GM12891 (cell line): ENCODE results near the gene GTF3C5.

Experiments
- DNase-seq: peaks from one replicate; pipeline ENCODE4 v3.0.0; 2011; ENCODE audit warnings: low spot score; ENCODE audit not compliant: insufficient read length
- FAIRE-seq: peaks from 2 replicates; lab custom pipeline; 2011; peaks lifted over from hg19 to GRCh38; lab: Jason Lieb, UNC
- PAX5 ChIP-seq: IDR thresholded peaks from 2 replicates; pipeline ENCODE4 v1.6.1; 2011; ENCODE audit warnings: low read length, moderate library complexity, mild to moderate bottlenecking; ENCODE audit not compliant: insufficient read depth, severe bottlenecking
- POLR2A ChIP-seq: IDR thresholded peaks from 2 replicates; pipeline ENCODE4 v1.6.1; 2011; ENCODE audit warnings: low read depth, low read length, control low read depth
- POLR2AphosphoS5 ChIP-seq: IDR thresholded peaks from 2 replicates; pipeline ENCODE4 v1.6.1; 2011; ENCODE audit warnings: low read depth, low read length, control low read depth
- POU2F2 ChIP-seq: IDR thresholded peaks from 2 replicates; pipeline ENCODE4 v1.6.1; 2011; ENCODE audit warnings: low read depth, mild to moderate bottlenecking, control low read depth, low read length, moderate library complexity
- SPI1 ChIP-seq: IDR thresholded peaks from 2 replicates; pipeline ENCODE4 v1.6.1; 2011; ENCODE audit warnings: low read depth, low read length, control low read depth
- TAF1 ChIP-seq: IDR thresholded peaks from 2 replicates; pipeline ENCODE4 v1.6.1; 2011; ENCODE audit warnings: low read depth, low read length, control low read depth

Gene GTF3C5

GRCh38 chr9:133051281-133051900 lies 20.6 kb downstream of the GTF3C5 start:
- TF ChIP-seq TAF1 (no peak), POLR2A (no peak), PAX5 (no peak), POLR2AphosphoS5 (no peak), POU2F2 (no peak), SPI1 (no peak)
- no peak for DNase-seq
- FAIRE-seq, result no peak

- FAIRE-seq, result no peak
- DNase-seq, result no peak
- no peak for TF ChIP-seq TAF1
- TF ChIP-seq SPI1, result no peak
- no peak for TF ChIP-seq POU2F2
- TF ChIP-seq POLR2A, result no peak
- TF ChIP-seq POLR2AphosphoS5, result no peak
- no peak for TF ChIP-seq PAX5
Observed at GRCh38 chr9:133051966-133052539, 21.3 kb downstream of the GTF3C5 start.

- DNase-seq, result no peak
Observed at GRCh38 chr9:133054194-133054890, 23.5 kb downstream of the GTF3C5 start.

GRCh38 chr9:133054966-133055365 lies 24.2 kb downstream of the GTF3C5 start:
- DNase-seq, result no peak
- no peak for FAIRE-seq
- TF ChIP-seq POLR2A (no peak), TAF1 (no peak), POLR2AphosphoS5 (no peak), POU2F2 (no peak)

More at GRCh38 chr9:133054194-133054890, 23.5 kb downstream of the GTF3C5 start:
- FAIRE-seq, result no peak
- no peak for TF ChIP-seq POU2F2
- TF ChIP-seq PAX5, result no peak
- no peak for TF ChIP-seq TAF1
- no peak for TF ChIP-seq POLR2AphosphoS5
- no peak for TF ChIP-seq POLR2A
- TF ChIP-seq SPI1, result no peak

GRCh38 chr9:133055788-133056420 lies 25.1 kb downstream of the GTF3C5 start:
- FAIRE-seq (no peak), DNase-seq (no peak)
- TF ChIP-seq POLR2A, result no peak
- no peak for TF ChIP-seq POU2F2
- TF ChIP-seq TAF1, result no peak
- TF ChIP-seq PAX5, result no peak
- TF ChIP-seq POLR2AphosphoS5, result no peak
- TF ChIP-seq SPI1, result no peak

- TF ChIP-seq SPI1, result 0 out of 2 replicates have a peak, but pooled peaks have one; percentile 22
- TF ChIP-seq PAX5, result no peak
- TF ChIP-seq POLR2A, result no peak
- TF ChIP-seq POLR2AphosphoS5, result no peak
- no peak for TF ChIP-seq TAF1
- no peak for TF ChIP-seq POU2F2
- peak; percentile 23 for FAIRE-seq
- no peak for DNase-seq
Observed at GRCh38 chr9:133056533-133056932, 25.7 kb downstream of the GTF3C5 start.

GRCh38 chr9:133057006-133057405 lies 26.2 kb downstream of the GTF3C5 start:
- FAIRE-seq (peak; percentile 23), DNase-seq (no peak)
- no peak for TF ChIP-seq SPI1
- no peak for TF ChIP-seq TAF1
- TF ChIP-seq POLR2A, result no peak
- TF ChIP-seq PAX5, result no peak
- no peak for TF ChIP-seq POU2F2
- TF ChIP-seq POLR2AphosphoS5, result no peak

- FAIRE-seq (no peak), DNase-seq (no peak)
- TF ChIP-seq PAX5 (no peak), SPI1 (no peak), POLR2AphosphoS5 (no peak), TAF1 (no peak), POLR2A (no peak), POU2F2 (no peak)
Observed at GRCh38 chr9:133057553-133057952, 26.8 kb downstream of the GTF3C5 start.

- no peak for DNase-seq
- FAIRE-seq, result peak; percentile 13
- TF ChIP-seq PAX5 (no peak), POU2F2 (no peak), POLR2A (no peak), POLR2AphosphoS5 (no peak), TAF1 (no peak), SPI1 (no peak)
Observed at GRCh38 chr9:133058071-133058470, 27.3 kb downstream of the GTF3C5 start.
